ENCODE results near the gene C1orf174.

The C1orf174 gene

GRCh38 chr1:3898475-3898735, 1.7 kb downstream of the C1orf174 start:
- in situ Hi-C loops (cut with HindIII; ENCODE audit: low sequenced_read_pairs): no loop called here

- in situ Hi-C loops (cut with HindIII; ENCODE audit: low sequenced_read_pairs): no loop called here
Observed at GRCh38 chr1:3896396-3897000, 3.6 kb downstream of the C1orf174 start.

- in situ Hi-C loops (cut with HindIII; ENCODE audit: low sequenced_read_pairs): no loop called here
Observed at GRCh38 chr1:3895951-3896325, 4.1 kb downstream of the C1orf174 start.

- in situ Hi-C loops (cut with HindIII; ENCODE audit: low sequenced_read_pairs): no loop called here
Observed at GRCh38 chr1:3895279-3895950, 4.7 kb downstream of the C1orf174 start.

- in situ Hi-C loops (cut with HindIII; ENCODE audit: low sequenced_read_pairs): no loop called here
Observed at GRCh38 chr1:3894626-3895278, 5.3 kb downstream of the C1orf174 start.

GRCh38 chr1:3893190-3893589, 6.9 kb downstream of the C1orf174 start:
- in situ Hi-C loops (cut with HindIII; ENCODE audit: low sequenced_read_pairs): no loop called here

GRCh38 chr1:3892748-3893147, 7.3 kb downstream of the C1orf174 start:
- in situ Hi-C loops (cut with HindIII; ENCODE audit: low sequenced_read_pairs): no loop called here

GRCh38 chr1:3891329-3891865, 8.7 kb downstream of the C1orf174 start:
- in situ Hi-C loops (cut with HindIII; ENCODE audit: low sequenced_read_pairs): no loop called here

- in situ Hi-C loops (cut with HindIII; ENCODE audit: low sequenced_read_pairs): no loop called here
Observed at GRCh38 chr1:3890389-3891328, 9.4 kb downstream of the C1orf174 start.

- in situ Hi-C loops (cut with HindIII; ENCODE audit: low sequenced_read_pairs): no loop called here
Observed at GRCh38 chr1:3889936-3890335, 10.1 kb downstream of the C1orf174 start.

GRCh38 chr1:3888301-3888700, 11.8 kb downstream of the C1orf174 start:
- in situ Hi-C loops (cut with HindIII; ENCODE audit: low sequenced_read_pairs): no loop called here

GRCh38 chr1:3886691-3887090, 13.4 kb downstream of the C1orf174 start:
- in situ Hi-C loops (cut with HindIII; ENCODE audit: low sequenced_read_pairs): no loop called here

- in situ Hi-C loops (cut with HindIII; ENCODE audit: low sequenced_read_pairs): no loop called here
Observed at GRCh38 chr1:3886106-3886670, 13.9 kb downstream of the C1orf174 start.

GRCh38 chr1:3885611-3886010, 14.5 kb downstream of the C1orf174 start:
- in situ Hi-C loops (cut with HindIII; ENCODE audit: low sequenced_read_pairs): no loop called here

- in situ Hi-C loops (cut with HindIII; ENCODE audit: low sequenced_read_pairs): no loop called here
Observed at GRCh38 chr1:3884966-3885365, 15.1 kb downstream of the C1orf174 start.

GRCh38 chr1:3883194-3883925, 16.7 kb downstream of the C1orf174 start:
- in situ Hi-C loops (cut with HindIII; ENCODE audit: low sequenced_read_pairs): no loop called here

- in situ Hi-C loops (cut with HindIII; ENCODE audit: low sequenced_read_pairs): no loop called here
Observed at GRCh38 chr1:3881193-3881480, 18.9 kb downstream of the C1orf174 start.

GRCh38 chr1:3880429-3881192, 19.5 kb downstream of the C1orf174 start:
- in situ Hi-C loops (cut with HindIII; ENCODE audit: low sequenced_read_pairs): no loop called here

GRCh38 chr1:3879787-3880428, 20.2 kb downstream of the C1orf174 start:
- in situ Hi-C loops (cut with HindIII; ENCODE audit: low sequenced_read_pairs): no loop called here
